WI38 (cell line): Measurements from ENCODE around the gene FAM124B.

Source experiments
- H3K4me3 ChIP-seq: 2 replicates; pipeline ENCODE4 v1.5.1; 2011; ENCODE audit warnings: low read depth, mild to moderate bottlenecking, control low read depth, low read length
- CTCF ChIP-seq: IDR thresholded peaks from 2 replicates; pipeline ENCODE4 v1.5.1; 2012; ENCODE audit warnings: low read depth, mild to moderate bottlenecking, control low read depth, low read length

Gene FAM124B

DNA sequence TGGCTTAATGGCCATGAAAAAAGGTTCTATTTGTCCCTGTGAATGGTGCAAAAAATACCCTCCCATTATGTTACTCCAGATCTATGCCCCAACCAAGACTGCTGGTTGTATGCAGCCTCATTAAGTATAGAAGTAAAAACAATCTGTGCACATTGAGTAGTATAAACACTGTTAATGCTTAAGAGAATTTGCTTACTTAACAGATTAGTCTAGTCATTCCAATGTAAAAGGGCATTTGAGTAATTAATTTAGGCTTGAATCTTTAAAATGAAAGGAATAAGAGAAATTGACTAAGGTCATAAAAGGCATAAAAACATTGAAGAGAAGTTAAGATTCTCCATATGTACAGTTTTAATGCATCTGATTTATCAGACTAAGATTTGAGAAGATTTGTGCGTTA, 51.2 kb downstream of the FAM124B start:
- H3K4me3 ChIP-seq = no peak overlapping the region
- no peak for TF ChIP-seq CTCF

DNA sequence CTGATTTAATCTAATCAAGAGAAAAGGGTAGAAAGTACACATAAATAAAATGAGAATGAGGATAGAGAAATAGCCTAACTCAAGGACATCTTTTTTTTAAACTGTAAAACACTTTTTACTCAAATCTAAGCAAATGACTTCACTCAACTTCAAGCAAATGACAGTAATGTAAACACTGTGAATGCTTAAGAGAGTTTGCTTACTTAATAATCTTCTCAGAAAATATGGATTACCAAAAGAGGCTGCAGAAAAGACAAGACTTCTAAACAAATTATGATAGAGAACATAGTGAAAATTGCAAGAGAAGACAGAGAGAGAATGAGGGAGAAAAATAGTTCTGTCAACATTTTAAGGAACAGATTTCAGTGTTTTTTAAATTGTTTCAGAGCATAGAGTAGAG, 52.5 kb downstream of the FAM124B start:
- TF ChIP-seq CTCF = no peak
- H3K4me3 ChIP-seq = no peak overlapping the region

DNA sequence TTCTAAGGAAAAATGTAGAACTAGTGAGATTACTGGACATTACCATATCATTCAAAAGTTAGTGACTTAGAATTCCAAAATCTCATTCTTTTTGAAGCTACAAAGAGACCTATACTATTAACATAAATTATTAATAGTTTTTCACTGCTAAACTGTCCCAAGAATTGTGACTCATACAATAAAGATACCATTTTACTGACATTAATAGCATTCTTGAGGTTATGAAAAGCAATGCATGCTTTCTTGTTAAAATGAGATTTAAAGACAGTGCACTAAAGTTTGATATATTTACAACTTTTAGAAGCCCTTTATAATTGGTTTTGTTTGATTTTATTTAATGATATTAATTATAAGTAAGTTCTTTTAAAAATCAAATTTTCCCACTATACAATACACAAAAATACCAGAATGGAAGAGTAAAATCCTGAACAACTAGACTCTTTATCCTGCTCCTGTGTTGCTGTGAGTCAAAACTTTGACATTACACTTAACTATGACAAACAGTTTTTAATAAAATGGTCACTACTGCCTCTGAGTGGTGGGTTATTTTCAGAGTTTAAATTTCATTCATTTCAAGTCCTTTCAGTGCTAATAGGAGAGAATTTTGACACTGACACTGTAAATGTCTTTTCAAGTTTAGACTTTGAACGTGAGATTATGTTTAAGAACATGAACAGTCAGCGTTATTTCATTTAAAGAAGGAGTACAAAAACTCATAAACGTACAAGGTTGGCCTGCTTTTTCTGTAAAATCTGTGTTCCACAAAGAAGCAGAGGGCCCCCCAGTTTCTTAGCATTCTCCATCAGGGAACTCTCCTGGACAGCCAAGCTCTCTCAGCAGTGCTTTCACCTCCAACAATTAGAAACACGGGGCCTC, 54.5 kb downstream of the FAM124B start:
- no peak for TF ChIP-seq CTCF
- H3K4me3 ChIP-seq = no peak overlapping the region

GRCh38 chr2:224345492-224345891, 56.4 kb downstream of the FAM124B start:
- no peak for TF ChIP-seq CTCF
- H3K4me3 ChIP-seq = no peak overlapping the region

- no peak for TF ChIP-seq CTCF
Observed at GRCh38 chr2:224343226-224343625, 58.7 kb downstream of the FAM124B start.

DNA sequence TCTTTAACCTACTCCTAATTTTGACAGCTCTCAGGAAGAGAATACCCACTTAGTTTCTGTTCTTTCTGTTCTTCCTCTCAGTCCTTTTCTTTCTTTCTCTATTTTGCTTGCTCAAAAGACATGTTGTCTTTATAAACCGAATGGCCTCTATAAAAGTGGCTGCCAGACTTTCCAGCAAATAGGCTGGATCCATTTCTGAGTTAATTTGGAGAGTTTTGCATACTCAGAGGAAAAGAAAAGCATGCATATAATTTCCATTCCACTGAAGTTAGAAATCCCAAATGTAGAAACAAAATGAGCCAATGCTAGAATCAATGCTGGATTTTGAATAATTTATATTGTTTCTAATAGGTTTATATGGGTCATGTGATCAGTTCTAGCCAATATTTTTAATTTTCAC, 65.9 kb downstream of the FAM124B start:
- H3K4me3 ChIP-seq = no peak overlapping the region
- no peak for TF ChIP-seq CTCF

More at GRCh38 chr2:224343226-224343625, 58.7 kb downstream of the FAM124B start:
- no peak overlapping the region for H3K4me3 ChIP-seq

DNA sequence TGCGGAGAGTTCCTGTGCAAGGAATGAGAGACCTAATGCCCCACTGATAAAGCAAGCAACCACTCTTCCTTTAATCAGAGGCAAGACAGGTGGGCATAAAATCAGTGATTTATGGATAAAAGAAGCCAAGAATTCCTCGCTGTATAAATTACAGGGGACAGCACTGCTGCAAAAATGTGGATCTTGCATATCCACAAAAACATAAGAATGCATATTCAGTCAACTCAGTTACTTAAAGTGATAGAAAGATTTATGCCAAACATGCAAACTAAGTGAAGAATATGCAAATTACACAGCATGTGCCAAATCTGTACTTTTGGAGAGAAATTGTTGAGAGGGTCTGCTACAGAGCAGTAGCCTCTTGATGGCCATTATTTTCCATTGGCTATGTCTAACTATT, 67.2 kb downstream of the FAM124B start:
- no peak overlapping the region for H3K4me3 ChIP-seq
- TF ChIP-seq CTCF = no peak
